NCI-H1048 (cell line): Measurements from ENCODE around the gene MARCKS.

Experiments used
- DNase-seq: peaks from one replicate; lab custom pipeline; 2025; lab: John Stamatoyannopoulos, UW

The MARCKS gene

GRCh38 chr6:113856625-113857555, at the start of gene MARCKS:
Gene MARCKS (plus strand): TSS chr6:113857345. CDS start chr6:113857746, 401 bp downstream.
- peak; percentile 78 for DNase-seq

- DNase-seq: no peak
These were observed 47.3 kb upstream of the MARCKS start for GRCh38 chr6:113809826-113810225.

DNA sequence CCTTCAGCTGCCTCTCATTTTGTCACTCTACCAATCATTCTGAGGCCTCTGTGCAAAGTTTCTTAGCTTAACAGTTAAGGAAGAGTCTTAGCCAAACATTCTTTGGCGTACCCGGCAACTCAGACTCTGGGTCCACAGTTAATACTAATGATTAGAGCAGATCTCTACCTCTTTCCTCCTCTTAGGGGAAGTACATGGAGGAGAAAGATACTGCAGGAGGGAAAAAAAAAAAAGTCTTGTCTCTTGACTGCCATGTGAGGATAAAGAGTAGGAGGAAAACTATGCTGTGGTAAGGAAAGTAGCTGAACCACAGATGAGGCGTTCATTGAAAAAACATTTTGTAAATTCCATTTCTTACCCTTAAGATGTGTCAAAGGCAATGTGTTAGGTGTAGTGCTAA, 44.0 kb upstream of the MARCKS start:
- DNase-seq: no peak

- DNase-seq: no peak
These were observed 38.6 kb upstream of the MARCKS start for GRCh38 chr6:113818578-113818977.

GRCh38 chr6:113819169-113819830, 37.8 kb upstream of the MARCKS start:
- DNase-seq: no peak

DNA sequence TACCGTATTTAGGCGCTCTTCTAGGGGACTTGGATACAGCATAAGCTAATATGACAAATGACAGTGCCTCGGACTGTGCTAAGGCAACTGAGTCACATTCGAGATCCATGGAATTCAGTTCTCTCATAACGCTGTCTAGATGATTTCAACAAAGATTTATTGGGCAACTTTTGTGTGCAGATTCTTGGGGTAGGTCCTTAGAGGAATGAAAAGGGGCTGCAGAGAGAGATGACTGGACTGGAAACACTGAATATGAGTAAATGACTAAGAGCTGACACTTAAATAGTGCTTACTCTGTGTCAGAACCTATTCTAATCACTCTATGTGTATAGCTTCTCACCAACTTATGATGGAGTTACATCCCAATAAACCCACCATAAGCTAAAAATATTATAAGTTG, 36.4 kb upstream of the MARCKS start:
- no peak for DNase-seq

- DNase-seq: no peak
These were observed 35.7 kb upstream of the MARCKS start for GRCh38 chr6:113821445-113821844.

- DNase-seq: no peak
These were observed 33.2 kb upstream of the MARCKS start for GRCh38 chr6:113823916-113824315.

- no peak for DNase-seq
These were observed 32.7 kb upstream of the MARCKS start for GRCh38 chr6:113824411-113824810.

- no peak for DNase-seq
These were observed 32.3 kb upstream of the MARCKS start for GRCh38 chr6:113824866-113825265.

DNA sequence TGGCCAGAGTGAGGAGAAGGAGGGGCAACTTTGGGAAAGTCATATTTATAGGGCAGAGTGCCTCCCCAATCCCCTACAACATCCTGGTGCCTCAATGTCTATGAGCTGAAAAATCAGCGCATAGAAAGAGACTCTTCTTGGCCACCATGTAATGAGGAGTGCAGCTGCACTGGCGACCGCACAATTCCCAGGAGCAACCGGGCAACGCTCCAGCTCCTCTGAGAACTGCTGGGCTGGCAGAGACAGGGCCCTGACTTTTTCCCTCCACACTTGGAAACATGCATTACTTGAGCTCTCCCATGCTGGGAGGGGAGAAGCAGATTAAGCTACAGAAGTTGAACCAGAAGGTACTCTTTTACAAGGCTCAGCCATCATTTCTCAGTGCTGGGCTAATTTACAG, 31.4 kb upstream of the MARCKS start:
- no peak for DNase-seq

DNA sequence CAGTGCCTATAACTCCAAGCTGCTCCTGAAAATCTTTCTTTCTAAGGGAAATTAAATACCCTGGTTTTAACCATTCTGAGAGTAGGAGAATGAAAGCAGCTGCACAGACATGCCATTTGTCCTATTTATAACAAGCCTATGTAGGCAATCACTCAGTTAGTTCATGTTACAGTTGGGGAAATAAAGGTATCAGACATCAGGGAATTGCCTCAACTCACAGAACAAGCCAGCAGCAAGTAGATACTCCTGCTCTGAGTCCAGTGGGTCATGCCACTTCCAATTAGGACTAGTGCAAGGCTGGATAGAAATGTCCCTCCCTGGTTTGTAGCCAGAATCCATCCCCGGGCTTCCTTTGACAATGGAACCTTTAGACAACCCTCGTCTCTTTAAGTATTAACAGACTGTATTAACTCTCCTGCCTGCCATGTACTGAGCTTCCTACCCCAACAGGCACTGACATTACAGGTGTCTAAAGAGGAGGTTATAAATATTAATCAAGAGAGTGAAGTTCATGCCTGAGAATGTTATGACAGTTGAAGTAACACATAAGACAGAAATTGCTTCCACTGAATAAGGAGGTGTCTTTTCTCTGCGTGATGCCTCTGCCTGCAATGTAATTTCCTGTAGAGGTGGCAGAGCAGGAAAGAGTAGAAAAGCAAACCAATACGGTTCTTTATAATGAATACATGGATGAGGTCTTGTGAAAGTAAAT, 28.0 kb upstream of the MARCKS start:
- DNase-seq: no peak

- DNase-seq: no peak
These were observed 27.5 kb upstream of the MARCKS start for GRCh38 chr6:113829696-113830045.

DNA sequence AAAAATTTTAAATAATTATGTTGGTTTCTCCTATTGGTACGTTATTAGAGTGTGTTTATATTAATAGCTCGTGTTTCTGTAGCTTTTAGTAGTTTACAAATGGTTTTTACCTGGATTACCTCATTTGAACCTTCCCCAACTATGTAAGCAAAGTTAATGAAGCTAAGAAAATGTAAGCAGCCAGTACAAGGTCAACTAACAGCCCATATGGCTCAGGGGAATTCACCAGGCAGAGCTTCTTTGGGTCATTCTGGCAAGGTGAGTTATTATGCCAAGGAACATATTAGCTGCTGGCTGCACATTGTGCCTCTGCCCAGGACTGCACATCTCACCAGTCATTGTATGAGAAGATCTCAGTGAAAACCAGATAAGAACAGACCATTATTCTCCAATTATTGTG, 27.0 kb upstream of the MARCKS start:
- no peak for DNase-seq

GRCh38 chr6:113833537-113833936, 23.6 kb upstream of the MARCKS start:
- no peak for DNase-seq

DNA sequence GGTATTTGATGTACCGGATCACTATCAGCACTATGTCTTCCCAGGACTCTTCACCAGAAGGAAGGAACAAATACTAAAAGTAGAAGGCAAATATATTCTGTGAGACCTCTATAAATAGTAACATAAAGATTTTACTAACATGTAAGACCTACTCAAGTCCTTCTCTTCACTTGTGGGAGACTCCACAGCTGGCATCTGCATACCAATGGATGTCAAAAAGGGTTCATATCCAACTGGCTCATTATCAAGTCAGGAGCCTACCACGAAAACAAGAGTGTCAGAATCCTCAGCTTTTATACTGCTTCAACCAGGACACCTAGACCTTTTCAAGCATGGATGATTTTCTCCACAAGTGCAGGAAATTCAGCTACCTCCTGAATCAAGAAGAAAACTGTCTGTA, 20.0 kb upstream of the MARCKS start:
- DNase-seq: no peak

DNA sequence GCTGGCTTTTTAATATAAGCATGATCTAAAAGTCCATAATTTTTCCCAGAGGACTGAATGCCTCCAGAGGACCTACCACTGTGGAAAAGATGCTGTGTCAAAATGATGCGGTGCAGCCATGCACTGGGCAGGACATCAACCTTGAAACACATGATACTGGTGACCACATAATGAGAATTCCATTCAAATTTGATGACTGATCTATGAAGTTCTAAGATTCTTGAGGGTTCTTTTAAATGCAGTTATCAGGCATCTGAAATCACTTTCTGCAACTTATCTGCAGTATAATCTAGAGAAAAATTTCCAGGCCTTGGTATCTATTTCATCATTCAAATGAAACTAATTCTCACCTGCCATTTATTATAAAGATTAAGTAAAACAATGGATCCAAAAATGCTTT, 15.0 kb upstream of the MARCKS start:
- DNase-seq: no peak

GRCh38 chr6:113843500-113844073, 13.6 kb upstream of the MARCKS start:
- DNase-seq: no peak

DNA sequence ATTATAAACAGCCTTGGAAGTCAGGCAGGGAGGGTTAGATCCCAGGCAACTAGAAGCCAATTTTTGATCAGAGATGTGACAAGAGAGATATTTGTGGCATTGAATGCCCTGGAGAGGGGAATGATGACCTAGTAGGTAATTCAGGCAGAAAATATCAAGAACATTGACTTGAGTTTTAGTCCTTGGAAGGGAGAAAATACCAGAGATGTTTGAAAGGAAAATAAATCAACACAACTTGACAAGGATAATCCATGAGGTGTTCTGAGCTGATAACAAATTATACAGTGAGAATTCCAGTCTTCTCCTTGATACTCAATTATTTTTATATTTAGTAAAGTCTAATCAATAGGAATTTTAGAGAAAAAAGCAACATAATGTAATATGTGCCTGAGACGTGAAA, 10.6 kb upstream of the MARCKS start:
- no peak for DNase-seq

DNA sequence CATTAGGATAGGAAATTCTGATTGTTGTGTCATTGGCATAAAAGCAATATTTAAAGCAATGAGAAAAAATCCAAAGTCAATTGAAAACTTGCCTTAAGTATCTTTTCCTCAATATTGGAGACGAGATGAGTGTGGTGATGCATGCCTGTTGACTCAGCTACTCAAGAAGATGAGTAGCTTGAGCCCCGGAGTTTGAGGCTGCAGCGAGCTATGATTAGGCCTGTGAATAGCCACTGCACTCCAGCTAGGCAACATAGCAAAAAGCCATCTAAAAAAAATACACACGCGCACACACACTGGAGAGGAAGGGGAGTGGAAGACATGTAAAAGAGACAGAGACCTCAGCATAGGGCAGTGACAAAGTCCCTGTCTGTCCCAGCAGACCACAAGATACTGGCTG, 9.7 kb upstream of the MARCKS start:
- DNase-seq: no peak

DNA sequence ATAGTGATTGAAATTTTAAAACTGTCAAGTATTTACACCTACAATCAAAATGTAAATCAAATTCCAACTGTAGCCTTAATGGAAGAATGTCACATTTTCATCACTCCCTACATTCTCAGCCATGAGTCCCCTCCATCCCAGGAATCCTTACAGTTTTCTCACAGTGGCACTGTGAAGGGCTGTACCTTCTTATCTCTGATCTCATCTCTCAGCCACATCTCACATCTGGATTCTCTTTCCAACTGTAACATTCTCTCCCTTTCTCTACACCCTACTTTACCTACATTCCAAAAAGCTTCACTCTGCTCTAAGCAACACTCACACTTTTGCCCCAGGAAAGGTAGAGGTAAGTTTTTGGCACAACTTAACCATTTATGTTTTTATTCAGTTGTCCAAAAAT, 8.9 kb upstream of the MARCKS start:
- DNase-seq: no peak

- DNase-seq: no peak
These were observed 8.3 kb upstream of the MARCKS start for GRCh38 chr6:113848811-113849210.

- no peak for DNase-seq
These were observed 3.9 kb upstream of the MARCKS start for GRCh38 chr6:113853252-113853651.
